Astrocyte of the spinal cord (primary cell): Measurements from ENCODE around the gene AHDC1.

ENCODE experiments used
- DNase-seq: peaks from one replicate; pipeline ENCODE4 v3.0.0; 2011; ENCODE audit warnings: low read depth, low spot score
- H3K4me3 ChIP-seq: 2 replicates; pipeline ENCODE4 v1.5.1; 2011; ENCODE audit warnings: low read depth, mild to moderate bottlenecking, low read length, moderate library complexity
- in situ Hi-C: cut with HindIII; loops from 2 replicates; pipeline ENCODE4 v1.10.0; 2017; ENCODE audit warnings: low sequenced_read_pairs
- TF ChIP-seq, protein P1 (sequence below): IDR thresholded peaks from 2 replicates; pipeline ENCODE4 v1.5.1; 2012; ENCODE audit warnings: low read depth, mild to moderate bottlenecking, low read length, inconsistent platforms

AHDC1 gene

GRCh38 chr1:27562534-27563340 lies 41.2 kb downstream of the AHDC1 start:
- TF ChIP-seq, protein P1, sequence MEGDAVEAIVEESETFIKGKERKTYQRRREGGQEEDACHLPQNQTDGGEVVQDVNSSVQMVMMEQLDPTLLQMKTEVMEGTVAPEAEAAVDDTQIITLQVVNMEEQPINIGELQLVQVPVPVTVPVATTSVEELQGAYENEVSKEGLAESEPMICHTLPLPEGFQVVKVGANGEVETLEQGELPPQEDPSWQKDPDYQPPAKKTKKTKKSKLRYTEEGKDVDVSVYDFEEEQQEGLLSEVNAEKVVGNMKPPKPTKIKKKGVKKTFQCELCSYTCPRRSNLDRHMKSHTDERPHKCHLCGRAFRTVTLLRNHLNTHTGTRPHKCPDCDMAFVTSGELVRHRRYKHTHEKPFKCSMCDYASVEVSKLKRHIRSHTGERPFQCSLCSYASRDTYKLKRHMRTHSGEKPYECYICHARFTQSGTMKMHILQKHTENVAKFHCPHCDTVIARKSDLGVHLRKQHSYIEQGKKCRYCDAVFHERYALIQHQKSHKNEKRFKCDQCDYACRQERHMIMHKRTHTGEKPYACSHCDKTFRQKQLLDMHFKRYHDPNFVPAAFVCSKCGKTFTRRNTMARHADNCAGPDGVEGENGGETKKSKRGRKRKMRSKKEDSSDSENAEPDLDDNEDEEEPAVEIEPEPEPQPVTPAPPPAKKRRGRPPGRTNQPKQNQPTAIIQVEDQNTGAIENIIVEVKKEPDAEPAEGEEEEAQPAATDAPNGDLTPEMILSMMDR: no peak
- no peak for DNase-seq
- in situ Hi-C loops: no loop called here
- H3K4me3 ChIP-seq: no peak overlapping the region

GRCh38 chr1:27562021-27562420 lies 41.9 kb downstream of the AHDC1 start:
- TF ChIP-seq, protein P1: no peak
- DNase-seq: no peak
- H3K4me3 ChIP-seq: no peak overlapping the region
- in situ Hi-C loops: no loop called here

- DNase-seq: peak; percentile 33
- in situ Hi-C loops: no loop called here
Observed at GRCh38 chr1:27561124-27561899, 42.6 kb downstream of the AHDC1 start.

DNA sequence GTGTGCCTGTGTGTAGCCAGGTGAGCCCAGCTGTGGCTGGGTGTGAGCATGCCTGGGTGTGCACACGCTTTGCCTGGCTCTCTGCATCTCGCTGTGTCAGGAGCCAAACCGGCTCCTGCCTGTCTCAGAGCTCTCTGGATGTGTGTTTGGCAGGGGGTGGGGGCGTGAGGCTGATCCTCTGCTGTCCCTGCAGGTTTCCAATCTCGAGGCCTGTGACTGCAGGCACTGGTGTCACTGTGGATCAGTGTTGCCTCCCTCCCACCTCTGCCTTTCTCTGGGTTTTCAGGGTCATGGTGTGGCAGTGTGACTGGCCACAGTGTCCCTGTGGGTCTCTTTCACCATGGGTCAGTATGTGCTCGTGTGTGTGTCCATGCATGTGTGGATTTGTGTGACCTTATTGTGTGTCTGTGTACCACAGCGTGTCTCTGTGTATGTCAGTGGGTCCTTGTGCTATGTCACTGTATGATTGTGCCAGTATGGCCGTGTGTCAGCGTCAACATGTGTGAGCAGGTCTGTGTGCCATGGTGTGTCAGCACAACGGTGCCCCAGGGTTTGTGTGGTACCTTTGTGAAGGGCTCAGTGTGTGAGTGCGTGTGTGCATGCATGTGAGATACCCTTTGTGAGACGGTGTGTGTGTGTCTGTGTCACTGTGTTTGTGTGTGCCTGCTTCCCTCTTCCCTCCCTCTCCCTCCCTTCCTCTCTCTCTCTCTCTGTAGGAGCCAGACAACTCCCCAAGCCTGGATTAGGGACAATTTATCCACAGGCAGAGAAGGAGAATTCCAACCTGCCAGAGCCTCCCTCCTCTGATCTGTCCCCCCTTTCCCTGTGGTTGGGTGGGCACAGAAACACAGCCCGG lies 43.4 kb downstream of the AHDC1 start:
- DNase-seq: no peak
- H3K4me3 ChIP-seq: no peak overlapping the region
- in situ Hi-C loops: no loop called here
- TF ChIP-seq, protein P1: no peak

More at GRCh38 chr1:27561124-27561899, 42.6 kb downstream of the AHDC1 start:
- TF ChIP-seq, protein P1: no peak
- no peak overlapping the region for H3K4me3 ChIP-seq

GRCh38 chr1:27559466-27560030 lies 44.4 kb downstream of the AHDC1 start:
- in situ Hi-C loops: no loop called here
- H3K4me3 ChIP-seq: no peak overlapping the region
- DNase-seq: no peak
- TF ChIP-seq, protein P1: no peak
